ENCODE measurements around the gene NPHP4. TPM values are rescaled to one million over a fixed set of nuclear protein-coding genes. Genes with fewer than 3 reads are reported as not detected.

The NPHP4 gene
- polyA plus RNA-seq, 3 donors, result 0.39 to 13.7 (median 1.2) TPM

GRCh38 chr1:5913078-5913845 lies 79.0 kb downstream of the NPHP4 start:
- no peak overlapping the region for H3K4me3 Mint-ChIP-seq
- H3K27ac ChIP-seq (ENCODE audit: low read depth in 1 of 2, low read length in 2 of 2), result no peak overlapping the region
- H3K4me1 Mint-ChIP-seq, result no peaks in the 10 kb centered on the region
- H3K36me3 ChIP-seq (replicated peaks in 1 of 2; ENCODE audit: control insufficient read depth in 1 of 2, insufficient read depth in 2 of 2, low read length in 2 of 2), result no peaks in the 10 kb centered on the region
- intact Hi-C loops (cut with micrococcal nuclease), result no loop called here
- TF ChIP-seq CTCF (IDR thresholded peaks at IDR 0.05), result no peak
- peaks cover 0 to 1% (median 0%) of the 10 kb centered on the region in 7 donors for H3K9me3 Mint-ChIP-seq
- no peaks in the 10 kb centered on the region for H4K20me1 ChIP-seq (ENCODE audit: insufficient read depth, low read length)
- H3K9ac ChIP-seq (ENCODE audit: insufficient read depth, low read length, poor library complexity, severe bottlenecking), result no peak overlapping the region
- no peak for DNase-seq
- no peaks in the 10 kb centered on the region for H3K9me3 ChIP-seq (replicated peaks in 1 of 2; ENCODE audit: control insufficient read depth in 1 of 2, insufficient read depth in 1 of 2, low read length in 2 of 2)
- H3K4me3 ChIP-seq (replicated peaks in 1 of 3; ENCODE audit: low read depth in 2 of 3, low read length in 3 of 3), result no peak overlapping the region
- no peaks in the 10 kb centered on the region for H3K27me3 ChIP-seq (ENCODE audit: control insufficient read depth in 2 of 2, insufficient read depth in 2 of 2, low read length in 2 of 2)
- no peaks in the 10 kb centered on the region for H3K79me2 ChIP-seq (ENCODE audit: insufficient read depth, low read length)
- H3K27me3 Mint-ChIP-seq (ENCODE audit: low read depth in 3 of 3), result no peaks in the 10 kb centered on the region
- H3K4me1 ChIP-seq (ENCODE audit: control insufficient read depth in 1 of 2, insufficient read depth in 2 of 2, low read length in 2 of 2), result no peaks in the 10 kb centered on the region
- no peak overlapping the region for H2AFZ ChIP-seq (ENCODE audit: insufficient read depth, low read depth, low read length, poor library complexity, severe bottlenecking)
- peaks cover 3 to 7% of the 10 kb centered on the region in 2 donors for H3K36me3 Mint-ChIP-seq
- H3K27ac Mint-ChIP-seq, result no peak overlapping the region
- WGBS (ENCODE audit: insufficient coverage), result 82% methylated on average over 6 of the region's 14 CpGs
- H3K4me2 ChIP-seq (replicated peaks; ENCODE audit: extremely low read depth, low read length, poor library complexity, severe bottlenecking), result no peak overlapping the region

- H3K9ac ChIP-seq (ENCODE audit: insufficient read depth, low read length, poor library complexity, severe bottlenecking), result no peak overlapping the region
- H3K4me1 ChIP-seq (ENCODE audit: control insufficient read depth in 1 of 2, insufficient read depth in 2 of 2, low read length in 2 of 2), result no peaks in the 10 kb centered on the region
- no peak overlapping the region for H3K4me2 ChIP-seq (replicated peaks; ENCODE audit: extremely low read depth, low read length, poor library complexity, severe bottlenecking)
- H3K27ac Mint-ChIP-seq, result no peak overlapping the region
- no peaks in the 10 kb centered on the region for H3K9me3 ChIP-seq (replicated peaks in 1 of 2; ENCODE audit: control insufficient read depth in 1 of 2, insufficient read depth in 1 of 2, low read length in 2 of 2)
- H3K79me2 ChIP-seq (ENCODE audit: insufficient read depth, low read length), result no peaks in the 10 kb centered on the region
- H3K36me3 ChIP-seq (replicated peaks in 1 of 2; ENCODE audit: control insufficient read depth in 1 of 2, insufficient read depth in 2 of 2, low read length in 2 of 2), result no peaks in the 10 kb centered on the region
- no peaks in the 10 kb centered on the region for H3K27me3 ChIP-seq (ENCODE audit: control insufficient read depth in 2 of 2, insufficient read depth in 2 of 2, low read length in 2 of 2)
- H3K27ac ChIP-seq (ENCODE audit: low read depth in 1 of 2, low read length in 2 of 2), result no peak overlapping the region
- WGBS (ENCODE audit: insufficient coverage), result 96% methylated on average over 14 of the region's 19 CpGs
- peaks cover 0 to 1% (median 0%) of the 10 kb centered on the region in 7 donors for H3K9me3 Mint-ChIP-seq
- no peaks in the 10 kb centered on the region for H3K4me1 Mint-ChIP-seq
- no peaks in the 10 kb centered on the region for H3K27me3 Mint-ChIP-seq (ENCODE audit: low read depth in 3 of 3)
- no peak for DNase-seq
- H3K36me3 Mint-ChIP-seq, result peaks cover 4 to 7% of the 10 kb centered on the region in 2 donors
- no peak for TF ChIP-seq CTCF (IDR thresholded peaks at IDR 0.05)
- intact Hi-C loops (cut with micrococcal nuclease), result no loop called here
- H3K4me3 Mint-ChIP-seq, result no peak overlapping the region
- H2AFZ ChIP-seq (ENCODE audit: insufficient read depth, low read depth, low read length, poor library complexity, severe bottlenecking), result no peak overlapping the region
- no peaks in the 10 kb centered on the region for H4K20me1 ChIP-seq (ENCODE audit: insufficient read depth, low read length)
- H3K4me3 ChIP-seq (replicated peaks in 1 of 3; ENCODE audit: low read depth in 2 of 3, low read length in 3 of 3), result no peak overlapping the region
Observed at GRCh38 chr1:5911871-5912271, 80.4 kb downstream of the NPHP4 start.
